ENCODE data around the gene DEPDC5.
"Not testable (repeated sequence)": the region's sequence is repeated elsewhere in the genome, so short reads cannot be mapped to it uniquely, and the experiment has no call there.

Gene DEPDC5

DNA sequence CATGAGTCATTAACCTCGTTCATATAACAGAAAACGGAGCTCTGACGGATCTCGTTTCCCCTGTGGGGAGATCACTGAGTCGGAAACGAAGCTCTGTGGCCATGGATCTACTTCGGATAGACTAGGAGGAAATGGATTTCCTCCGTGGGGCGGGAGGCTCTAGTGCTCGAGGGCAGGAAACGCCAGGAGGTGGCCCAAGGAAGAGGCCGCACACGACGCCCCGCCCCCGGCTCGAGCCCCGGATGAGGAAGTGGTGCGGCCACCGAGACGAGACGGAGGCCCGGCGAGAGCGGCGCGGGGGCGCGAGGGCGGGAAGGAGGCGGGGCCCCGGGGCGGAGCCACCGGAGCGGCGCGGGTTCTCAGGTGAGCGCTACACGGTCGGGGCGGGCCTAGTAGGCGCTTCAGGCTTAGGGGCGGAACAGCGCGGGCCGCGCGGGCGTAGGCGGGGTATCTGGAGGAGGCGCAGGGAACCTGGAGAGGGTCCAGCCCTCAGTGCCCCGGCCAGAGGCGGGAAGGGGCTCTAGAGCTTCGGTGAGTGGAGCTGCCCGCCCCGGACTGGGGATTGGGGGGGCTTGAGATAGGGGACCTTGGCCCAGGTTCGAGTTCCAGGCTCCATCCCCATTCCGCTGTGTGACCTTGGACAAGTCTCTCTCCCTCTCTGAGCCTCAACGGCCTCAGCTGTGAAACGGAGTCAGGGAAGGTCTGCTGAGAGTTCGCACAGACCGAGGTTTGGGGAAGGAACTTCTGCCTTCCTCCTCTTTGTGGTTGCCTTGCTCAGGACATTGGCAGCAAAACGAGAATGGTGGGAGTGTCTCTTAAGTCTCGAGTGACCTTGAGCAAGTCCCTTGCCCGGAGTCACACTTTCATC, at the start of gene DEPDC5:
DEPDC5 (plus strand) TSS at position 386 of the 868 bp plus-strand sequence. CDS start 903 bp downstream, outside the sequence.
- DNase-seq, result peak; percentile 98

DNA sequence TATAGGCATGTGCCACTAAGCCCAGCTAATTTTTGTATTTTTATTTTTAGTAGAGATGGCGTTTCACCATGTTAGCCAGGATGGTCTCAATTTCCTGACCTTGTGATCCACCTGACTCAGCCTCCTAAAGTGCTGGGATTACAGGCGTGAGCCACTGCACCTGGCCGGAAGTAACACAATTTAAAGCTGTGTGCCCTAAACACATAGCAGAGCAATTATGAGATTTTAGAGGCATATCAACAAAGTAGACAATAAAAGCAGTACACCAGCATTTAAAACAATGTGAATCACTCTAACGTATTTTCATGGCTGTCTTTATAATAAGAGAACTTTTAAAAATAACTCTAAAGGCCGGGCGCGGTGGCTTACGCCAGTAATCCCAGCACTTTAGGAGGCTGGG, 46.3 kb upstream of the DEPDC5 start:
- DNase-seq, result no peak

DNA sequence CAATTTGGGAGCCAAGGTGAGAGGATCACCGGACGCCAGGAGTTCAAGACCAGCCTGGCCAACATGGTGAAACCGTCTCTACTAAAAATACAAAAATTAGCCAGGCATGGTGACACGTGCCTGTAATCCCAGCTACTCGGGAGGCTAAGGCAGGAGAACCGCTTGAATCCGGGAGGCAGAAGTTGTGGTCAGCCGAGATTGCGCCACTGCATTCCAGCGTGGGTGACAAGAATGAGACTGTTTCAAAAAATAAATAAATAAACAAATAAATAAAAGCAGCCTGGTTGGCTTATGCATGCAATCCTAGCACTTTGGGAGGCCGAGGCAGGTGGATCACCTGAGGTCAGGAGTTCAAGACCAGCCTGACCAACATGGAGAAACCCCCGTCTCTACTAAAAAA, 42.6 kb upstream of the DEPDC5 start:
- DNase-seq, result not testable (repeated sequence)

DNA sequence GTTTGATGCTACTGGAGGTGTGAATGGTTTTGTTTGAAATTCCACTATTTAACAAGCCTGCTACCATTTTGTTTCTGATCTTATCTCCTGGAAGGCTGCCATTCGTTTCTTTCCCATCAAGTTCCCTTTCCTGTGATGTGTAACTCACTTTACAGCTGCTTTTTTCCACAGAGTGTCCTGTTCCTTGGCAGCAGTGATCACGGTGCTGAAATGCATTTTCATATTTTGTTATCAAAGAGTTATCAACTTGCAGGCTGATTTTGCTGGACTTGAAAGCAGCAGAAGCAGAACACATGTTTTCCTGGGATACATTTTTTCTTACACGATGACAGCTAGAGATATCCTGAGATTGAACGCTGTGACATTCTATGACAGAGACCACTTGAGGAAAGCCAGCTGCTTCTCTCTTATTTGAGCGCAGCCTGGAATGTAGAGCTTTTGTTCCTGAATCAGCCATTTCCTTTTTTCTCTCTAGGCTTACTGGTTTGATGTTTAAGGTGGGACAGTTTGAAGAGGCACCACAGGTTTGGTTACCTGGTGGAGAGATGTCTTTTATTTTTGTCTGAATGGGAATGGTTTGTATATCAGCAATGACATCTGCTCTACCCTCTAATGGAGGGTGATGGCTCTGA, 38.6 kb upstream of the DEPDC5 start:
- DNase-seq, result no peak

DNA sequence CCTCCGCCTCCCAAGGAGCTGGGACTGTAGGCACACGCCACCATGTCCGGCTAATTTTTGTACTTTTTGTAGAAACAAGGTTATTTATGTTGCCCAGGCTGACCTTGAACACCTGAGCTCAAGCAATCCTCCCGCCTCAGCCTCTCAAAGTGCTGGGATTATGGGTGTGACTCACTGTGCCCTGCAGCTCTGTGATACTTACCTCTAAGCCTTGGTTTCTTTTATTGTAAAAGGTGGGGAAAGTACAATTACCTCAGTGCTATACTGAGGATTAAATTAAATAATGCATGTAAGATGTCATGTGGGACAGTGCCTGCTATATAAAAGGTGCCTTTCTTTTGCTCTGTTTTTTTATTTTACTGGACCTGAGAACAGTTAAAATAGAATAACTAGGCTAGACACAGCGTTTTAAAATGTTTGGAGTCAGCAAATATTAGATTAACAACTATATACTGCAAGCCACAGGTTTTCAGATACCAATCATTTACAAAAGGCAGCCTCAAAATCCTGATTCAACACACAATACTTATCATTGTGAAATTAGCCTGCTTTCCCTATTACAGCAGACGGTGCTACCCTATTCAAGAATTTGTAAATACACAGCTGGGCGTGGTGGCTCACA, 33.9 kb upstream of the DEPDC5 start:
- no peak for DNase-seq

DNA sequence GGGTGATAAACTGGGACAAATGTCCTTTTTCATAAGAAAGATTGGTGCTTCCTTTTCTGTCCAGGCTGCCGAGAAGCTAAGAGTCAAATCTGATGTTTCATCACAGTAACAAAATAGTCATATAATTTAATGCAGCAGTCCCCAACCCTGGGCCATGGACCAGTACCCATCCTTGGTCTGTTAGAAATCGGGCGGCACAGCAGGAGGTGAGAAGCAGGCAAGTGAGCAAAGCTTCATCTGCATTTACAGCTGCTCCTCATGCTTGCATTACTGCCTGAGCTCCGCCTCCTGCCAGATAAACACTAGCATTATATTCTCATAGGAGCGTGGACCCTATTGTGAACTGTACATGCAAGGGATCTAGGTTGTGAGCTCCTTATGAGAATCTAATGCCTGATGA, 30.1 kb upstream of the DEPDC5 start:
- no peak for DNase-seq

DNA sequence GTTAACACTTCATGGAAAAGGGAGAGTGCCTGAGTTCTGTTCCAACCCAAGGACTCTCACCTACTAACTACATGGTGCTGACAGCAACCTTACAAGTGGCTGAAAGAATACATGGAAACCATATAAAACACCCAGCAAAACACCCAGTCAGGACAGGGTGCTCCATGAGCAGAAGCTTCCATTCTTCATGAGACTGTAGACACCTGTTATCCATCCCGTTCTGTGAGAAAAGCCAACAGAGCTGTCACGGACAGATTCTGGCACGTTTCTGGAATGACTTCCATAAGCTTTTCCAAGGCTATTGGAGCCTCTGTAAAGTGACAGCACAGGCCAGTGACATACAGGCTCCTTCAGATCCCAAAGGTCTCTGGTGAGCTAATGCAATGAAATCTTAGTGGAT, 27.1 kb upstream of the DEPDC5 start:
- no peak for DNase-seq

DNA sequence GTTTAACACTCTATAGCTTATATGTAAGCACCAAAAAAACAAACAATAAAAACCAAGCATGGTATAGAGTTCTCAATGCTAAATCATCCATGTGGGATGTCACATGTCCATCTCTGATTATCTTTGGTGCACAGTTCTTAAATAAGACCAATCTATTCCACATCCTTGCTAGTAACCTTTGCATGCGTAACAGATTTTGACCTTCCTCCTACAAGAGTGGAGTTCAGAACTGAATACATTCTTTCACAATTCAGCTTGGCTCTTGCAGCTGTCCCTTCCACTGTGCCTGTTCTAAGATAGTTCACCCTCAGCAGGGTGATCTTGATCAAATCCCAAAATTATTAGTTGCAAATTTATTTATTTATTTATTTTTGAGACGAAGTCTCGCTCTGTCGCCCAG, 25.0 kb upstream of the DEPDC5 start:
- no peak for DNase-seq

DNA sequence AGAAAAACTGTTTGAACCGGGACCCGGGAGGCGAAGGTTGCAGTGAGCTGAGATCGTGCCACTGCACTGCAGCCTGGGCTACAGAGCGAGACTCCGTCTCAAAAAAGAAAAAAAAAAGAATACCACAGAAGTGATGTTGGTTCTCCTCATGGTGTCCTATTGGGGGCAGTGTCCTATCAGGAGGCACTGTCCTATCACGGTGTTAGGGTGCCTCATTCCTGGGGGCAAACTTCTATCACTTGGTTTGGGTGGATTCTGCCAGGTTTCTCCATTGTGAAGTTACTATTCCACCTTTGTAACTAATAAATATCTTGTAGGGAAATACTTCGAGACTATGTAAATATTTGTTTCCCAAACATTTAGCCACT, 23.5 kb upstream of the DEPDC5 start:
- DNase-seq, result no peak

DNA sequence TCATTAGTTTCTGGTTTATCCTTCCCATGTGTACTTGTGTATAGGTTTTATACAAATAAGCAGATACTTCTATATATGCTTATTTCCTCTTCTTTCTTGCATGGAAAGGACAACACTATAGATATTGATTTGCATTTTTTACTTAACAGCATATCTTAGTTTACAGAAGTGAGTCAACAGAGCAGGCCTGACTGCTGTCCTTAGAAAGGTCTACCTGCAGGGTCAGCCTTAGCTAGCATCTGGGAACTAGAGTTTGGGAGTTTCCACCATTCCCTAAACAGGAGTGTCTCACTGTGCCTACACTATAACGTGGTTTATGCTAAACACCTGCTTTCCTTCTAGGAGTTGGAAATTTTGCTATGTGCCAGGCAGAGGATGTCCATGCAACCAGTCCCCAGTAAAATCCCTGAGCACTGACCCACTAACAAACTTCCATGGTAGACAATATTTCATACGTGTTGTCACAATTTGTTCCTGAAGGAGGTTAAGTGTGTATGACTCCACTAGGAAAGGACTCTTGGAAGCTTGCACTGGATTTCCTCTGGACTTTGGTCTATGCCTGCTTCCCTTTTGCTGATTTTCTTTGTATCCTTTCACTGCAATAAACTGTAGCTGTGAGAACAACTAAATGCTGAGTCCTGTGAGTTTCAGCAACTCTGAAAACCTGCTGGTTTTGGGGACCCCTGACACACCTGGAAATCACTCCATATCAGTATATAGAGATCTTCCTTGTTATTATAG, 21.6 kb upstream of the DEPDC5 start:
- no peak for DNase-seq

DNA sequence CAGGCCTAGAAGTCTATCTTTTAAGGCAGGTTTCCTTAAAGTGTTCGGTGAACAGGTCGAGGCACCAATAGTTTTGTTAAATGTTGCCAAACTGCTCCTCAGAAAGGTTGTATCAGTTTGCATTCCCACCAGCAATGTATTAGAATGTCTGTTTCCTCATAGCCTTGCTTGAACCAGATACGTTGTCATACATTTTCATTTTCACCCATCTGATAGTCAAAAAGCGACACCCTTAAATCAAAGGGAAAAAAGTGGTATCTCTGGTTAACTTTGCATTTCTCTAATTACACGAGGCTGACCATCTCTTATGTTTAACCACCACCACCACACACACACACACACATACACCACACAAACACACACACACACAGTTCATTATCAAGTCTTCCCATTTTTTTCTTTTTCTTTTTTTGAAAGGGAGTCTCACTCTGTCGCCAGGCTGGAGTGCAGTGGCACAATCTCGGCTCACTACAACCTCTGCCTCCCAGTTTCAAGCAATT, 20.2 kb upstream of the DEPDC5 start:
- no peak for DNase-seq

DNA sequence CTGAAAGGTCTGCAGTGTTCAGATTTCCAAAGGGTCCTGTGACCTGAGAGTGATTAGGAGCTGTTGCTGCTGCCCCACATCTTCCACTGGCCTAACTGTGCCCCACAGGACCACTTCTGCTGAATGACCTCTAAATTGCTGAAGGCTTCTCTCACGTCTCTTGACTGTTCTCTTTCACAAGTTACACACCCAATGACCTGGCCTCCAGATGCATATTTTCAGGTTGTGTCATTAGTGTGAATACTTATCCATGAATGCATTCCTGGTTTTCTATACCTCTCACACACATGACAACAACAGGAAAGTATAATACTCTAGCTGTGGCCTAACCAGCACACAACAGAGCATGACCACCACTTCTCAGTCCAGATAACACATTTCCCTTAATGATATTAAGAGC, 19.3 kb upstream of the DEPDC5 start:
- no peak for DNase-seq

DNA sequence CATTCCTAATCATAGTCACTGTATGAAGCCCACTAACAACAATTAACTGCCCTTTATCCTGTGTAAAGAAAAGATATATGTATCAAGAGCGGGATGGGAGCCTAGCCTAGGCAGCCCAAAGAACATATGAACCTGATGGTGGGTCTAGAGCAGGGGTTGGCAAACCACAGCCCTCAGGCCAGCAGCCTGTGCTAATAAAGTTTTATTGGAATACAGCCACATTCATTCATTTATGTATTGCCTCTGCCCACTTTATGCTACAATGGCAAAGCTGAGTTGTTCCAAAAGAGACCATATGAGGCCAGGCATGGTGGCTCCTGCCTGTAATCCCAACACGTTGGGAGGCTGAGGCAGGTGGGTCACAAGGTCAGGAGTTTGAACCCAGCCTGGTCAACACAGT, 17.4 kb upstream of the DEPDC5 start:
- no peak for DNase-seq

DNA sequence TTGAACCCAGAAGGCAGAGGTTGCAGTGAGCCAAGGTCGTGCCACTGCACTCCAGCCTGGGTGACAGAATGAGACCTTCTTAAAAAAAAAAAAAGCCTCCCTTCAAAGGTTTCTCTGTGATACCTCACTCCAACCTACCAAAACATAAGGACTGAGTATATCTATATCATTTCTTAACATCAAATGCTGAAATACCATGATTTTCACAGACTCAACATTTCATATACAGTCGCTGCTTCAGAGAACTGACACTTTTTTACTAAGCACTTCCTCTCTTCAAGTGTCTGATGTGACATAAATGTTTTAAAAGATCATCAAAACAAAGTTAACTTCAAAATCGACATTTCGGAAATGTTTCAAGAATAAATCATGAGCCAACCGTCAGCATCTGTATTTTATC, 15.9 kb upstream of the DEPDC5 start:
- DNase-seq, result no peak

DNA sequence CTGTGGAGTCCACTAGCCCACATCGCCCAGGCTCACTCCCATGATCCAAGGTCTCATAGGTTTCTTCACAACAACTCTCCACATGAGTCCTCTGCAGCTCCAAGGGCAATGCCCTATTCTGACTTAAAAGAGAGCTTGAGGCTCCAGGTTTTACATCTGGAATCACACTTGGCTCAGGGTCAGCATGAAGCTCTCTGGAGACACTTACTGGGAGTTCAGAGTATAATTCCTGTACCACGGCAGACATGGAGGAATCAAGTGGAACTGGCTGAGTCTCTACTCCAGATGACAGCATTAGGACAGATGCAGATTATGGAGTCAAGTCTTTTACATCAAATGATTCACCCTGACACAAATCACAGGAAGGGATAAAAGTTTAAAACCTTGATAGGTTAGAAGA, 15.3 kb upstream of the DEPDC5 start:
- DNase-seq, result no peak

DNA sequence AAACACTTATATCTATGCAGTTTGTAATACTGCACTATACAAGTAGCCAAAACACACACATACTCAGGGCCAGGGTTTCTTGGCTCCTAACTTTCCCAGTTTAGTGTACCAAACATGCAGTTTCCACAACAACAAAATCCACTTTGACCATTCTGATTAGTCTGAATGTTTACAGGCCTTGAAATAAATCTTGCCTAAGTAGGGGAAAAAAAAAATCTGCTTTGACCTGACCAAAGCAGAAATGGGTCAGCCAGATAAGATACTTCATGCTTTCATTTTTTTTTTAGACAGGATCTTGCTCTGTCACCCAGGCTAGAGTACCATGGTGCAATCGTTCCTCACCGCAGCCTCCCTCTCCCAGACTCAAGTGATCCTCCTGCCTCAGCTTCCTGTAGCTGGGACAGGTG, 14.0 kb upstream of the DEPDC5 start:
- no peak for DNase-seq

DNA sequence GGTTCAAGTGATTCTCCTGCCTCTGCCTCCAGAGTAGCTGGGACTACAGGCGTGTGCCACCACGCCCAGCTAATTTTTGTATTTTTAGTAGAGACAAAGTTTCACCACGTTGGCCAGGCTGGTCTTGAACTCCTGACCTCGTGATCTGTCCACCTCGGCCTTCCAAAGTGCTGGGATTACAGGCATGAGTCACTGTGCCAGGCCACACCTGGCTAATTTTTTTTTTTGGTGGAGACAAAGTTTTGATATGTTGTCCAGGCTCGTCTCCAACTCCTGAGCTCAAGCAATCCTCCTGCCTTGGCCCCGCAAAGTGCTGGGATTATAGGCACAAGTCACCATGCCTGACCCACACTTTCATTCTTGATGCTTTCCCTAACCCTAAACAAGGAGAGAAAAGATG, 13.5 kb upstream of the DEPDC5 start:
- not testable (repeated sequence) for DNase-seq

DNA sequence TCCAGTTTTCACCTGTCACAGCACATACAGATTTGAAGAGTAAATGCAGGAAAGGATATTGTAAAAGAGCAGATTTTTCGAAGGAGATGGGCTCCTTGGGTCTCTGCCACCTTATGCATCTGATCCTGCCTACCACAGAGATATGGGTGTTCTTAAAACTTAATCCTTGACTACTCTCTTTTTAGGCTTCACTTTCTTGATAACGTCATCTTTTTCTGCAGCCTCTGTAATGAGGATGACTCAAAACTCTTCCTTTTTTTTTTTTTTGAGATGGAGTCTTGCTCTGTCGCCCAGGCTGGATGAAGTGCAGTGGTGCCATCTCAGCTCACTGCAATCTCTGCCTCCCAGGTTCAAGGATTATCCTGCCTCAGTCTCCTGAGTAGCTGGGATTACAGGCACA, 11.7 kb upstream of the DEPDC5 start:
- no peak for DNase-seq

DNA sequence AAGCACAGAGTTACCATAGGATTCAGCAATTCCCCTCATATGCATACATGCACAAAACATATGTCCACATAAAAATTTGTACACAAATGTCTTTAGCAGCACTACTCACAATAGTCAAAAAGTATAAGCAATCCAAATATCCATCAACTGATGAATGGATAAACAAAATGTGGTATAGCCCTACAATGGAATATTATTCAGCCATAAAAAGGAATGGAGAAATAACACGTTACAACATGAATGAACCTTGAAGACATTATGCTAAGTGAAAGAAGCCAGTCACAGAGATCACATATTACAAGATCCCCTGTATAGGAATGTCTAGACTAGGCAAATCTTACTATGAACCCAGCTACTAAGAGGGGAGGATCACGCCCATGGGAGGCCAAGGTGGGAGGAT, 11.1 kb upstream of the DEPDC5 start:
- DNase-seq, result no peak

DNA sequence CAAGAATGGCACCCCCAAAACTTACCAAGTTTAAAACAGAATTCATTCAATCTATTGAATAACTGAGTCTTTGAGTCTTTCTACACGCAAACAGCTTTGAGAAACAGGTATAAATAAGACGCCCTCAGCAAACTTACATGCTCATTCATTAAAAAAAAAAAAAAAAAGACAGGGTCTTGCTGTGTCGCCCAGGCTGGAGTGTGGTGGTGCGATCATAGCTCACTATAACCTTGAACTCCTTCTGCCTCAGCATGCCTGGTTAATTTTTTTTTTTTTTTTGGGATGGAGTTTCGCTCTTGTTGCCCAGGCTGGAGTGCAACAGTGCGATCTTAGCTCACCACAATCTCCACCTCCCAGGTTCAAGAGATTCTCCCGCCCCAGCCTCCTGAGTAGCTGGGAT, 9.9 kb upstream of the DEPDC5 start:
- DNase-seq, result no peak

DNA sequence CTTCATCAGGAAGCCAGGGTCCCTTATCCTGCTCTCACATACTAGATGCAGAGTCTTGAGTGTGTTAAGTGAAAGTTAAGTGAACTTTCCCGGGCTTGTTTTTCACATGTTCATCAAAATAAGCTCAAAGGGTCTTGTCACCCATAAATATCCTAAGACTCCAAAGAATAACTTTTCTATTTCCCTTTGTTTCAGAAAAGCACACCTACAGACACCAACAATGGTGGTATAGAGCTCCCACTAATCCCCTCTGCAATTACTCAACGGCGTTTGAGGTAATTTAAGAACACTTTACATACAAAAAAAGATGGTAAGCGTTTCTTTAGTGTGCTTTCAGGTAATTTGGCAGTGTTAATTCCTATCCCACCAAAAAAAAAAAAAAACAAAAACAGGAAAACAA, 6.4 kb upstream of the DEPDC5 start:
- no peak for DNase-seq

DNA sequence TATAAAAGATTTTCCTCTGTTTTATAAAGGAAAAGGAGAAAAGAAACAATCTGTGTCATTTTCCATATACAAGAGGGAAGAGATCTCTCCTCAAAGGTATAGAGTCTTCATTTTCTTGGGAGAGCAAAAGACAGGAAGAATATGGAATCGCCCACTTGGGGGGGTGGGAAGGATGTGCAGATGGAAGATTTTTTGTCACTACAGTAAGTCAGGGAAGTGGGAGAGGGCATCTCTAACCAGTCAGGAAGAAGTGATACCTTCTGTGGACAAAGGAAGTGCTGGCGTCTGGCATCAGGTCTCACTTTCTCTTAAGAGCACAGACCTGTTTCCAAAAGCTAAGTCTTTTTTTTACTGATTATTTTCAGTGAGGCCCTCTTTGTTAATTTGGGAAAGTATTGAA, 5.3 kb upstream of the DEPDC5 start:
- no peak for DNase-seq

DNA sequence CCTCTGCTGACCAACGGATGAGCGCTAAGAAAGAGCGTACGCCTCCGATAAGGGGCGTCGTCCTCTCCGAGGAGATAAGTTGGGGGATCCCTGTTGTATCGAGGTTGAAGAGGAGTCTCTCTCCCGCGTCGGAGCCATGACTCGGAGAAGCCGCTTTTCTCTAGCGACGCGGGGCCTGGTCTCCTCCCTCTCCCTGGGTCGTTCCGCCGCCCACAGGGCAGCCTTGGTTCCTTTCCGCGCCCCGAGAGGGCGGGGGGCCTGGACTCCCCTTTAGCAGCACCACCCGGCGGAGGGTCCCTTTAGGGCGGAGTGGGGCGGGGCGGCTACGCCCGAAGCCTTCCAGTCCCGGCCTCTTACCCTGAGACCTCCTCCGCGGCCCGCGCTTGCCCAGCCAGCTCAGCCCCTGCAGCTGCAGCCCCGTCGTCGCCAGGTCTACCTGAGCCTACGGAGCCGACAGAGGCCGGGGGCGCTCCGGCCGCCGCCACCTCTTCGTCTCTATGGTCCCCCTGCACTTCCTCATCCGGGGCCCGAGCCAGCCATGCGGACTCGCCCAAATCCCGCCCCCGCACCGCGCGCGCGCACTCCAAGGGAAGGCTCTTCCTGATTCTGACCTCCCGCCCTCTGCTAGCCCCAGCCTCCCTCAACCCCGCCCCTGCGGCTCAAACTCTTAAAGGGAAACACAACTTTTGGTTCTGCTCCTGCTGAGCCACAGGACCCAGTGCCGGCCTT, 4.0 kb upstream of the DEPDC5 start, which contains the start of gene PRR14L:
PRR14L (minus strand) TSS at position 497 of the 729 bp plus-strand sequence. CDS start 11,272 bp downstream, outside the sequence.
- DNase-seq, result peak; percentile 100

Data from activated CD8-positive, alpha-beta memory T cell treated with anti-CD3 and anti-CD28 coated beads for 24 hours (primary cell).